HUES48 (cell line): ENCODE results near the gene CLDN8.

Experiments used
- H3K27ac ChIP-seq: one replicate; pipeline ENCODE4 v1.7.0; 2013; ENCODE audit warnings: low read depth, low read length, inconsistent platforms
- H3K27me3 ChIP-seq: 2 replicates; pipeline ENCODE4 v1.6.1; 2013; ENCODE audit warnings: mild to moderate bottlenecking, low read length; ENCODE audit not compliant: control insufficient read depth, insufficient read depth
- H3K36me3 ChIP-seq: 2 replicates; pipeline ENCODE4 v1.6.1; 2013; ENCODE audit warnings: low read length; ENCODE audit not compliant: control insufficient read depth, insufficient read depth
- H3K4me1 ChIP-seq: 2 replicates; pipeline ENCODE4 v1.6.1; 2013; ENCODE audit warnings: mild to moderate bottlenecking, low read length; ENCODE audit not compliant: control insufficient read depth, insufficient read depth
- H3K4me3 ChIP-seq: 2 replicates; pipeline ENCODE4 v1.5.1; 2013; ENCODE audit warnings: mild to moderate bottlenecking, low read depth, low read length
- H3K9ac ChIP-seq: 2 replicates; pipeline ENCODE4 v1.6.1; 2013; ENCODE audit warnings: mild to moderate bottlenecking, low read depth, low read length, moderate library complexity
- H3K9me3 ChIP-seq: 2 replicates; pipeline ENCODE4 v1.6.1; 2013; ENCODE audit warnings: low read length; ENCODE audit not compliant: control insufficient read depth, insufficient read depth

The CLDN8 gene

GRCh38 chr21:30234050-30234449 is 18.2 kb upstream of the CLDN8 start:
- Histone ChIP-seq H3K4me3 (no peak overlapping the region), H3K4me1 (no peaks in the 10 kb centered on the region), H3K9me3 (no peaks in the 10 kb centered on the region), H3K27me3 (no peaks in the 10 kb centered on the region), H3K36me3 (no peaks in the 10 kb centered on the region), H3K9ac (no peak overlapping the region), H3K27ac (no peak overlapping the region)

- H3K36me3 ChIP-seq, result no peaks in the 10 kb centered on the region
- no peak overlapping the region for H3K27ac ChIP-seq
- no peak overlapping the region for H3K4me3 ChIP-seq
- H3K27me3 ChIP-seq, result no peaks in the 10 kb centered on the region
- no peaks in the 10 kb centered on the region for H3K4me1 ChIP-seq
- no peak overlapping the region for H3K9ac ChIP-seq
- no peaks in the 10 kb centered on the region for H3K9me3 ChIP-seq
Observed at GRCh38 chr21:30233228-30234020, 17.5 kb upstream of the CLDN8 start.

- Histone ChIP-seq H3K4me3 (no peak overlapping the region), H3K9me3 (no peaks in the 10 kb centered on the region), H3K27ac (no peak overlapping the region), H3K27me3 (no peaks in the 10 kb centered on the region), H3K9ac (no peak overlapping the region), H3K4me1 (no peaks in the 10 kb centered on the region), H3K36me3 (no peaks in the 10 kb centered on the region)
Observed at GRCh38 chr21:30232011-30232410, 16.1 kb upstream of the CLDN8 start.

- Histone ChIP-seq H3K36me3 (no peaks in the 10 kb centered on the region), H3K27ac (no peak overlapping the region), H3K9ac (no peak overlapping the region), H3K4me3 (no peak overlapping the region), H3K9me3 (no peaks in the 10 kb centered on the region), H3K27me3 (no peaks in the 10 kb centered on the region), H3K4me1 (peaks cover under 1% of the 10 kb centered on the region; the same call in 1 of the 2 replicates)
Observed at GRCh38 chr21:30227633-30228404, 11.9 kb upstream of the CLDN8 start.

GRCh38 chr21:30227128-30227527 is 11.2 kb upstream of the CLDN8 start:
- H3K9ac ChIP-seq, result no peak overlapping the region
- H3K4me1 ChIP-seq, result peaks cover 7% of the 10 kb centered on the region; the same call in 1 of the 2 replicates
- no peaks in the 10 kb centered on the region for H3K9me3 ChIP-seq
- no peaks in the 10 kb centered on the region for H3K36me3 ChIP-seq
- no peaks in the 10 kb centered on the region for H3K27me3 ChIP-seq
- H3K27ac ChIP-seq, result no peak overlapping the region
- no peak overlapping the region for H3K4me3 ChIP-seq

- Histone ChIP-seq H3K9me3 (no peaks in the 10 kb centered on the region), H3K36me3 (no peaks in the 10 kb centered on the region), H3K4me3 (no peak overlapping the region), H3K27me3 (no peaks in the 10 kb centered on the region), H3K4me1 (peaks cover 7% of the 10 kb centered on the region; the same call in 1 of the 2 replicates), H3K9ac (no peak overlapping the region), H3K27ac (no peak overlapping the region)
Observed at GRCh38 chr21:30223596-30223995, 7.7 kb upstream of the CLDN8 start.

GRCh38 chr21:30222724-30223123 is 6.8 kb upstream of the CLDN8 start:
- no peak overlapping the region for H3K4me3 ChIP-seq
- H3K9ac ChIP-seq, result no peak overlapping the region
- H3K36me3 ChIP-seq, result no peaks in the 10 kb centered on the region
- H3K27me3 ChIP-seq, result no peaks in the 10 kb centered on the region
- H3K9me3 ChIP-seq, result no peaks in the 10 kb centered on the region
- peaks cover 7% of the 10 kb centered on the region; the same call in 1 of the 2 replicates for H3K4me1 ChIP-seq
- no peak overlapping the region for H3K27ac ChIP-seq

GRCh38 chr21:30211071-30211470 is 4.8 kb downstream of the CLDN8 start:
- no peaks in the 10 kb centered on the region for H3K9me3 ChIP-seq
- 0 out of 2 replicates have a peak, but pooled peaks cover 6% of the 10 kb centered on the region for H3K4me1 ChIP-seq
- no peak overlapping the region for H3K9ac ChIP-seq
- no peak overlapping the region for H3K4me3 ChIP-seq
- no peaks in the 10 kb centered on the region for H3K36me3 ChIP-seq
- no peak overlapping the region for H3K27ac ChIP-seq
- no peaks in the 10 kb centered on the region for H3K27me3 ChIP-seq

- no peaks in the 10 kb centered on the region for H3K9me3 ChIP-seq
- H3K4me3 ChIP-seq, result no peak overlapping the region
- H3K9ac ChIP-seq, result no peak overlapping the region
- H3K27me3 ChIP-seq, result no peaks in the 10 kb centered on the region
- no peaks in the 10 kb centered on the region for H3K36me3 ChIP-seq
- H3K4me1 ChIP-seq, result 0 out of 2 replicates have a peak, but pooled peaks cover 6% of the 10 kb centered on the region
- H3K27ac ChIP-seq, result no peak overlapping the region
Observed at GRCh38 chr21:30209601-30210000, 6.3 kb downstream of the CLDN8 start.

GRCh38 chr21:30207252-30207579 is 8.7 kb downstream of the CLDN8 start:
- Histone ChIP-seq H3K4me3 (no peak overlapping the region), H3K27me3 (no peaks in the 10 kb centered on the region), H3K36me3 (no peaks in the 10 kb centered on the region), H3K9ac (no peak overlapping the region), H3K4me1 (0 out of 2 replicates have a peak, but pooled peaks cover 6% of the 10 kb centered on the region), H3K9me3 (no peaks in the 10 kb centered on the region), H3K27ac (no peak overlapping the region)
